Neural progenitor cell (in vitro differentiated cells): ENCODE results near the gene ZNF667. TPM values are rescaled to one million over a fixed set of nuclear protein-coding genes. Genes with fewer than 3 reads are reported as not detected.

ENCODE experiments used
- DNase-seq: peaks from one replicate; pipeline ENCODE4 v3.0.0-alpha.2; 2016; ENCODE audit warnings: low spot score
- H2AFZ ChIP-seq: fragments of 200-600 bp; sonication (generic); replicated peaks from 2 replicates; pipeline ENCODE4 v1.6.1; 2016; ENCODE audit warnings: antibody characterized with exemption
- H3F3A ChIP-seq: fragments of 200-600 bp; sonication (generic); 2 replicates; pipeline ENCODE4 v1.6.1; 2016; ENCODE audit warnings: antibody characterized with exemption, low read depth
- H3K27ac ChIP-seq: fragments of 200-600 bp; sonication (generic); 2 replicates; pipeline ENCODE4 v1.5.1; 2016; ENCODE audit warnings: mild to moderate bottlenecking
- H3K27me3 ChIP-seq: fragments of 200-600 bp; sonication (generic); 2 replicates; pipeline ENCODE4 v1.6.1; 2016; ENCODE audit warnings: mild to moderate bottlenecking, moderate library complexity
- H3K36me3 ChIP-seq: fragments of 200-600 bp; sonication (generic); 2 replicates; pipeline ENCODE4 v1.5.1; 2016
- H3K4me1 ChIP-seq: fragments of 200-600 bp; sonication (generic); 2 replicates; pipeline ENCODE4 v1.6.1; 2016; ENCODE audit warnings: mixed run types
- H3K4me2 ChIP-seq: fragments of 200-600 bp; sonication (generic); 2 replicates; pipeline ENCODE4 v1.6.1; 2016
- H3K4me3 ChIP-seq: fragments of 200-600 bp; sonication (generic); 2 replicates; pipeline ENCODE4 v1.5.1; 2016
- H3K79me2 ChIP-seq: fragments of 200-600 bp; sonication (generic); 2 replicates; pipeline ENCODE4 v1.6.1; 2016; ENCODE audit warnings: low read depth
- H3K9ac ChIP-seq: fragments of 200-600 bp; sonication (generic); 2 replicates; pipeline ENCODE4 v1.6.1; 2016
- H3K9me3 ChIP-seq: fragments of 200-600 bp; sonication (generic); 2 replicates; pipeline ENCODE4 v1.5.1; 2016; ENCODE audit warnings: low read depth
- H4K20me1 ChIP-seq: fragments of 200-600 bp; sonication (generic); 2 replicates; pipeline ENCODE4 v1.6.1; 2016; ENCODE audit warnings: low read depth
- H3K27ac Mint-ChIP-seq: 3 replicates; pipeline ENCODE4 v1.8.0; 2021; ENCODE audit warnings: mixed read lengths
- H3K27me3 Mint-ChIP-seq: 2 replicates; pipeline ENCODE4 v1.8.0; 2022; ENCODE audit warnings: low read depth, mild to moderate bottlenecking, inconsistent platforms, moderate library complexity, mixed read lengths; ENCODE audit not compliant: insufficient read depth
- H3K36me3 Mint-ChIP-seq: 3 replicates; pipeline ENCODE4 v1.8.0; 2021; ENCODE audit warnings: mixed read lengths
- H3K4me1 Mint-ChIP-seq: 3 replicates; pipeline ENCODE4 v1.8.0; 2021; ENCODE audit warnings: mixed read lengths
- H3K4me3 Mint-ChIP-seq: 3 replicates; pipeline ENCODE4 v1.8.0; 2021; ENCODE audit warnings: mild to moderate bottlenecking, moderate library complexity, mixed read lengths
- H3K9me3 Mint-ChIP-seq: 3 replicates; pipeline ENCODE4 v1.8.0; 2020; ENCODE audit warnings: mixed read lengths
- EZH2 ChIP-seq: fragments of 200-600 bp; sonication (generic); IDR thresholded peaks from 2 replicates; pipeline ENCODE4 v1.6.1; 2017; ENCODE audit warnings: antibody characterized with exemption, mild to moderate bottlenecking, moderate library complexity
- EZH2phosphoT487 ChIP-seq: fragments of 200-600 bp; sonication (generic); IDR thresholded peaks from 2 replicates; pipeline ENCODE4 v1.6.1; 2017; ENCODE audit warnings: antibody characterized with exemption
- total RNA-seq: library from RNA; depleted of rRNA; stranded (reverse); fragments of >200 nt; gene quantifications from 2 replicates; pipeline ENCODE4 v1.2.3, GENCODE V29; 2015; ENCODE audit warnings: low replicate concordance
- TF ChIP-seq, protein P1 (sequence below): fragments of 200-600 bp; sonication (generic); IDR thresholded peaks from 2 replicates; pipeline ENCODE4 v1.5.1; 2017; ENCODE audit warnings: antibody characterized with exemption, mild to moderate bottlenecking

The ZNF667 gene
- total RNA-seq, 1 donor from 2014 or later: 8.0 TPM

GRCh38 chr19:56477429-56478338, 539 bp upstream of the ZNF667 start:
- H3K4me3 ChIP-seq: peak overlapping the region; percentile 60
- H3K27ac Mint-ChIP-seq: no peak overlapping the region
- no peaks in the 10 kb centered on the region for H3F3A ChIP-seq
- no peaks in the 10 kb centered on the region for H3K4me1 Mint-ChIP-seq
- H3K27me3 ChIP-seq: no peaks in the 10 kb centered on the region
- H3K79me2 ChIP-seq: peaks cover 47% of the 10 kb centered on the region
- H3K27me3 Mint-ChIP-seq: peaks cover 8% of the 10 kb centered on the region
- peak; percentile 90 for DNase-seq
- peak overlapping the region; percentile 90 for H2AFZ ChIP-seq
- H3K36me3 ChIP-seq: no peaks in the 10 kb centered on the region
- no peaks in the 10 kb centered on the region for H4K20me1 ChIP-seq
- peak overlapping the region; percentile 78 for H3K4me2 ChIP-seq
- H3K9me3 ChIP-seq: no peaks in the 10 kb centered on the region
- peaks cover 3% of the 10 kb centered on the region for H3K36me3 Mint-ChIP-seq
- peaks cover 50% of the 10 kb centered on the region for H3K9me3 Mint-ChIP-seq
- no peak overlapping the region for H3K9ac ChIP-seq
- H3K4me1 ChIP-seq: no peaks in the 10 kb centered on the region
- peak overlapping the region; percentile 55 for H3K27ac ChIP-seq
- H3K4me3 Mint-ChIP-seq: no peak overlapping the region
- TF ChIP-seq EZH2phosphoT487: no peak
- TF ChIP-seq, protein P1, sequence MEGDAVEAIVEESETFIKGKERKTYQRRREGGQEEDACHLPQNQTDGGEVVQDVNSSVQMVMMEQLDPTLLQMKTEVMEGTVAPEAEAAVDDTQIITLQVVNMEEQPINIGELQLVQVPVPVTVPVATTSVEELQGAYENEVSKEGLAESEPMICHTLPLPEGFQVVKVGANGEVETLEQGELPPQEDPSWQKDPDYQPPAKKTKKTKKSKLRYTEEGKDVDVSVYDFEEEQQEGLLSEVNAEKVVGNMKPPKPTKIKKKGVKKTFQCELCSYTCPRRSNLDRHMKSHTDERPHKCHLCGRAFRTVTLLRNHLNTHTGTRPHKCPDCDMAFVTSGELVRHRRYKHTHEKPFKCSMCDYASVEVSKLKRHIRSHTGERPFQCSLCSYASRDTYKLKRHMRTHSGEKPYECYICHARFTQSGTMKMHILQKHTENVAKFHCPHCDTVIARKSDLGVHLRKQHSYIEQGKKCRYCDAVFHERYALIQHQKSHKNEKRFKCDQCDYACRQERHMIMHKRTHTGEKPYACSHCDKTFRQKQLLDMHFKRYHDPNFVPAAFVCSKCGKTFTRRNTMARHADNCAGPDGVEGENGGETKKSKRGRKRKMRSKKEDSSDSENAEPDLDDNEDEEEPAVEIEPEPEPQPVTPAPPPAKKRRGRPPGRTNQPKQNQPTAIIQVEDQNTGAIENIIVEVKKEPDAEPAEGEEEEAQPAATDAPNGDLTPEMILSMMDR: no peak
- no peak for TF ChIP-seq EZH2

DNA sequence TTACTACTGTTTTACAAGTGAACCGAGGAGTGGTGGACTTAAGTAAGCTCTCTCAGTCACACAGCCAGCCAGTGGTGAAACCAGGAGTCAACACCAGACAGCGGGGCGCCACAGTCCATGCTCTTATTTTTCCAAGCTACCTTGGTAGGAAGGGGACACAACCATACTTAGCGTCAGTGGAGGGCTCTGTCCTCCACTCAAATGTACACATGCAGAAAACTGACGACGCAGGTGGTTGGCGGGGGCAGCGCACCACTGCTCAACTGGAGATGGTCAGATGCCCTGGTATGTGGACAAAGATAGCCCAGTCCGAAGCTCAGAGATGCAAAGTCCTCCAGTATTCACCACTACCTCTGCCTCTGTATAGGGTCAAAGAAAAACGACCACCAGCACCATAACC, 1.1 kb downstream of the ZNF667 start:
- Histone ChIP-seq H3K27me3 (no peaks in the 10 kb centered on the region), H3K36me3 (no peaks in the 10 kb centered on the region), H3K27ac (no peak overlapping the region), H3K4me2 (peak overlapping the region; percentile 78), H3K4me3 (peak overlapping the region; percentile 60), H4K20me1 (no peaks in the 10 kb centered on the region), H3F3A (no peaks in the 10 kb centered on the region), H3K79me2 (peaks cover 35% of the 10 kb centered on the region), H3K9me3 (no peaks in the 10 kb centered on the region), H3K9ac (no peak overlapping the region), H3K4me1 (no peaks in the 10 kb centered on the region), H2AFZ (no peak overlapping the region)
- Mint-ChIP-seq H3K27me3 (peaks cover 8% of the 10 kb centered on the region), H3K9me3 (peaks cover 53% of the 10 kb centered on the region), H3K36me3 (peaks cover 3% of the 10 kb centered on the region), H3K4me3 (no peak overlapping the region), H3K4me1 (no peaks in the 10 kb centered on the region), H3K27ac (no peak overlapping the region)
- TF ChIP-seq EZH2phosphoT487 (no peak), EZH2 (no peak)
- TF ChIP-seq, protein P1: no peak
- no peak for DNase-seq

DNA sequence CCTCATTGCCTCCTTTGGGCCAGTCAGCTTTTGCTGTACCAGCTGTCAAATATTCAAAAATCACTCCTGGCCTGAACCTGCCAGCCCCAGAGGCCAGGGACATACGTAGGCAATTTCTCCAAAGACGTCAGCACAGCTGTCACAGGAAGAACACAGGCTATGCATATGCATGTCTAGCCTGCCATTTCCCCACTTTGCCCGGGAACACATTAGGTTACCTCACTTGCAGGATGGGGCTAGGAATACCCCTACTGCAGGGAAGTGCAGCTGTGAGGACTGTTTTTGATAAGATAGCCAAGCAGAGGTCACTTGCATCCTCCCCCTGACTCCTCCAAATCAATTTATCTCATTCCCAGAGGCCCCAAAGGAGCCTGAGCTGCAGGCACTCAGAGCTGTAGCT, 2.8 kb downstream of the ZNF667 start:
- Mint-ChIP-seq H3K9me3 (peaks cover 53% of the 10 kb centered on the region), H3K27me3 (peaks cover 12% of the 10 kb centered on the region), H3K4me1 (no peaks in the 10 kb centered on the region), H3K27ac (no peak overlapping the region), H3K4me3 (no peak overlapping the region), H3K36me3 (peaks cover 3% of the 10 kb centered on the region)
- TF ChIP-seq, protein P1: no peak
- no peaks in the 10 kb centered on the region for H3K36me3 ChIP-seq
- no peak for DNase-seq
- no peak overlapping the region for H3K4me2 ChIP-seq
- H4K20me1 ChIP-seq: no peaks in the 10 kb centered on the region
- H3K27me3 ChIP-seq: no peaks in the 10 kb centered on the region
- peaks cover 22% of the 10 kb centered on the region for H3K79me2 ChIP-seq
- H3K9me3 ChIP-seq: no peaks in the 10 kb centered on the region
- no peak overlapping the region for H2AFZ ChIP-seq
- H3K27ac ChIP-seq: no peak overlapping the region
- H3F3A ChIP-seq: no peaks in the 10 kb centered on the region
- no peaks in the 10 kb centered on the region for H3K4me1 ChIP-seq
- H3K4me3 ChIP-seq: no peak overlapping the region
- no peak overlapping the region for H3K9ac ChIP-seq
